NCI-H748 (cell line): ENCODE data around the gene PRKCA.
"Not testable (repeated sequence)": the region's sequence is repeated elsewhere in the genome, so short reads cannot be mapped to it uniquely, and the experiment has no call there.

Experiments
- DNase-seq: peaks from one replicate; lab custom pipeline; 2025; ENCODE audit not compliant: unreplicated experiment; lab: John Stamatoyannopoulos, UW

PRKCA gene

GRCh38 chr17:66301864-66302741, at the start of gene PRKCA:
TSS of gene PRKCA (plus strand) at chr17:66302613.
- peak; percentile 80 for DNase-seq

DNA sequence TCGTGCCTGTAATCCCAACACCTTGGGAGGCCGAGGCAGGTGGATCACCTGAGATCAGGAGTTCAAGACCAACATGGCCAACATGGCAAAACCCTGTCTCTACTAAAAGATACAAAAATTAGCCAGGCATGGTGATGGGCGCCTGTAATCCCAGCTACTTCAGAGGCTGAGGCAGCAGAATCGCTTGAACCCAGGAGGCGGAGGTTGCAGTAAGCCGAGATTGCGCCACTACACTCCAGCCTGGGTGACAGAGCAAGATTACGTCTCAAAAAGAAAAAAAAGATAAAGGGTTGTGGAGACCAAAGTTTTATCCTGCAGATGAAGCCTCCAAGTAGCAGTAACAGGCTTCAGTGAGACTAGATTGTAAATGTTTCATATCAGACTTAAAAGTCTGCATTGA, 49.0 kb upstream of the PRKCA start:
- not testable (repeated sequence) for DNase-seq

DNA sequence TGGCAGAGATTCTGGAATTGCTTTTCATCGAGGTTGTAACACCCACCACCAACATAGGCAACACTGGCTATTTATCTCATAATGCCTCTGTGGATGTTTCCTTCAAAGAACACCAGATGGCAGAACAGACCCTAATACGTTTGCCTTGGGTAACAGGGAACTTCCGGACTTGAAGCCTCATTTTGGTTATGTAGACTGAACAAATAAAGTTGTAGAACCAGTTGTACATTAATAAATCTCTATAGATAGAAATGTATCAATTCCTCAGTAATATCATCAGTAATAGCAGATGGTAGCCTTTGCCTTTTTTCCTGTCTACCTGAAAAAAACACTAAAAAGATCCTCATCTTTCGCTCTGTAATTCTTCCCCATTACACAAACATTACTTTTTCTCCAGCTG, 47.3 kb upstream of the PRKCA start:
- peak; percentile 77 for DNase-seq

DNA sequence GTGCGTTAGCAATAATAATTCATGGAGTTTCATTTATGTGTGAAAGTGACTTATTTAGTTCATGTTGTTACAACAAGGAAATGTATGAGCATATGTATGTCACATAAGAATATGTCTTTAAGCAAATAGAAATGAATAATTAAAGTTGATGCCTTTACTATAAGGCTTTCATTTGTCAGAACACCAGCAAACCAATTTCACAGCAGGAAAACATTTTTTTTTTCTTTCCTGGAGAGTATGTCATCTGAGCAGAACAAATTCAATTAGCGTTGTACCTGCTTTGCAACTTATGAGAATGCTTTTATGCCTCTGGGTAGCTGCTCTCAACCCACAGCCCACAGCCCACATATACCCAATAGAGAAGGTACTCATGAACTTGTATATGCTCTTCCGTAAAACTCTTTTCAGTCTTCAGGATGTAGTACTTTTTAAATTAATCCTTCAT, 46.9 kb upstream of the PRKCA start:
- no peak for DNase-seq

GRCh38 chr17:66260275-66260674, 42.1 kb upstream of the PRKCA start:
- DNase-seq, result no peak

DNA sequence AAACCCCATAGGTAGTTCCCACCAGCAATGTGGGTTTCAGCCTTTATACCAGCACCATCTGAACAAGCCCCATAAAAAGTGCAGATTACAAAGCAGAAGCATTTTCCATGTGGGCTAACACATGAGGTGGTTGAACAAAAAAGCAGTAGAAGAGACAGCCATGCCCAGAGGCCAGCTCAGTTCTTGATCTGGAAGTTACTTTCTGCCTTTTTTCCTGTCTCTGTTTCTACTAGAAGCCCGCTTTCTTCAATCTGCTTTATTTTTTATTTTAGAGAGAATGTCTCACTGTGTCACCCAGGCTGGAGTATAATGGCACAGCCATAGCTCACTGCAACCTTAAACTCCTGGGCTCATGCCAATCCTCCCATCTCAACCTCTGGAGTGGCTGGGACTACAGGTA, 41.7 kb upstream of the PRKCA start:
- no peak for DNase-seq

- no peak for DNase-seq
Measured at GRCh38 chr17:66262767-66263166, 39.6 kb upstream of the PRKCA start.

DNA sequence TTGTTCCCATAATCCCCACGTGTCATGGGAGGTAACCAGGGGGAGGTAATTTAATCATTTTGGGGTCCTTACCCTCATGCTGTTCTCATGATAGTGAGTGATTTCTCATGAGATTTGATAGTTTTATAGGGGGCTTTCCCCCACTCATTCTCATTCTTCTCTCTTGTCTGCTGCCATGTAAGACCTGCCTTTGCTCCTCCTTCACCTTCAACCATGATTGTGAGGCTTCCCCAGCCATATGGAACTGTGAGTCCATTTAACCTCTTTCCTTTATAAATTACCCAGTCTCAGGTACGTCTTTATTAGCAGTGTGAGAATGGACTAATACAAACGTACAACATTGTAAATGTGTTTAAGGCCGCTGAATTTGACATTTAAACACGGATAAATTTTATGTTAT, 37.7 kb upstream of the PRKCA start:
- no peak for DNase-seq

DNA sequence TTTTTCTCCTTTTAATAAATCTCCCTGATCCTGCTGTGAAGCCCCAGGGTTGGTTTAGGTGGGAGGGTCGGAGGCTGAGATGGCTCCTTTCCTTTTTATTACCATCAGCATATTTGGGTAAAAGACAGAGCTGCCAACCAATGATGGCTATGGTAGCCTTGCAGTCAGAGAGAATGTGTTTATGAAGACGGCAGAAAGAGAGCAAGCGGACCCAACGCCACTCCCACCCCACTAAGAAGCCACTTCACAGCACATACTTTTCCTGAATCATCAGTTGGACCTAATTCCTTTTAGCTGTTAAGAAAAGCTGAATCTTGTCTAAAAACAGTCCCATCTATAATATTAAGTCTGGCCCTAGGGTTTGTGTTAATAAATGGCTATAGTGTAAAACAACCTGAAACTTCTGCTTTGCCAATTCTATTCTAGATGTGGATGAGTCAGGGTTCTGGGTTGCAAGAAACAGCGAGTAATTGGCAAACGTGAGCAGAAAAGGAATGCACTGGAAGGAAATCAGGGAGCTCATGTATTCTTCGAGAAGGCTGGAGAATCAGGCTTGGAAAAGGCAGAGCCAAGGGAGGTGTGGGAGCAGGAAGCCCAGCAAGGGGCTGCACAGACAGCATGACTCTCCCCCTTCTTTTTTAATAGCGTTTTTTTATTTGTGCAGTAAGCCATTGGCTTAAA, 34.0 kb upstream of the PRKCA start:
- no peak for DNase-seq

- no peak for DNase-seq
Measured at GRCh38 chr17:66270106-66270505, 32.3 kb upstream of the PRKCA start.

DNA sequence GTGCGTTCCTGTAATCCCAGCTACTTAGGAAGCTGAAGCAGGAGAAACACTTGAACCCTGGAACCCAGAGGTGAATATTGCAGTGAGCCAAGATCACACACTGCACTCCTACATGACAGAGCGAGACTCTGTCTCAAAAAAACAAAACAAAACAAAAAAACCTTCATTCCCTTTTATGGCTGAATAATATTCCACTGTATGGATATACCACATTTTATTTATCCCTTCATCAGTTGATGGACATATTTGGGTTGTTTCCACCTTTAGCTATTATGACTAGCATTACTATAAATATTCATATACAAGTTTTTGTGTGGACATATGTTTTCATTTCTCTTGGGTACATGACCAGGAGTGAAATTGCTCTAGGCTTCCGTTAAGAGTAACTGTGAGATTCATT, 30.9 kb upstream of the PRKCA start:
- DNase-seq, result no peak

DNA sequence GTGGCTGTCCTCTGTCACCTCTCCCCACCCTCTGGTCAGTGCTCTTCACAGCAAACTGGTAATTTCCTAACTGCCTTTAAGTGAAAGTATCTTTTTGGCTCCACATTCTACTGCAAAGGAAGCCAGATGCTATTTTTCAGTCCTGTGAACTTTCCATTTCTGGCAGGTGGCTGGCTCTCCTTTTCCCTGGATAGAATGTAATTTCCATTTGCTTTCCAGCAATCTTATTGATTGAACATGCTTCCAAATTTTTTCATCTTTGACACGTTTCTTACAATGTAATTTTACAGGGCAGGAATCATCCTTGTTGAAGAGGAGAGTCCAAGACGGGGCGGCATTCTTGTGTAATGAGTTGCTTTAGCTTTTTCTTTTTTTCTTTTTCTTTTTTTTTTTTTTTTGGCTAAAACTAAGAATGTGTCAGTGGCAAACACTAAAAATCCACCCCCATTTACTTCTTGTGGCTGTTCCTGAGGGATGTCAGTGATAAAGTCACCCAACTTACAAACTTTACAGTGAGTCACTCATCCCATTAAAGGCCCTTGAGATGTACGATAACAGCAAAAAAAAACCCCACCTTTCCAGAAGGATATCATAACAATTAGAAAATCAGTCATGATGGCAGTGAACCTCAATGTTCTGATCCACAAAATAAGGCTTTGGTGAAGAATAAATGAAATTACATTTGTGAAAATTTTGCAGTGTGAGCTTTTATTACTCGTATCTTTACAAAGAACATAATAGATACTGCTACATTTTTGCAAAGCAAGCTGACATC, 29.4 kb upstream of the PRKCA start:
- DNase-seq, result no peak

- no peak for DNase-seq
Measured at GRCh38 chr17:66273586-66273848, 28.9 kb upstream of the PRKCA start.

- DNase-seq, result no peak
Measured at GRCh38 chr17:66275651-66276050, 26.8 kb upstream of the PRKCA start.

DNA sequence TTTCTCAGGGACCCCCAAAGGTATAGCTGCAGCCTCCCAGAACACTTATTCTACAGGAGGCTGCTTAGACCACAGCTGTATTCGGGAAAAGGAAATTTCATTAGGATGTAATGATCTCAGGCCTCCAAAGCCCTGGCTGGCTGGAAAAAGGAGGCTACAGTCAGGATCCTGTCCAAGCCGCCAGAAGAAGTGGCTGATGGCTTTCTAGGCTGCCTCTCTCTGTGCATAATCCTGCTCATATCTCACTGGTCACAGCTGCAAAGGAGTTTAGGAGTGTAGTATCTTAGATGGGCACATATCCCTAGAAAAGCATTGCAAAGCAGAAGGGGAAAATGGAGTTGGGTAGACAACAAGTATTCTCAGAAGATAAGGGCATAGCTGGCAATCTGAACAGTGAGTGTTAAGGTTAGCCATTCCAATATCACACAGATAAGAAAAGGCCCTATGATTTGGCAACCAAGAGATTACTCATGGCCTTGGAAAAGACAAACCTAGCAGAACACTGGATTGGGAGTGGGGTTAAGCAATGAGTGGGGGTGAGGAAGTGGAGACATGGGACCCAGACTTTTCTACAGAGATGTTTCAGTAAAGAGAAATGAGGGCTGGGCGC, 26.0 kb upstream of the PRKCA start:
- no peak for DNase-seq

GRCh38 chr17:66277191-66277590, 25.2 kb upstream of the PRKCA start:
- no peak for DNase-seq

DNA sequence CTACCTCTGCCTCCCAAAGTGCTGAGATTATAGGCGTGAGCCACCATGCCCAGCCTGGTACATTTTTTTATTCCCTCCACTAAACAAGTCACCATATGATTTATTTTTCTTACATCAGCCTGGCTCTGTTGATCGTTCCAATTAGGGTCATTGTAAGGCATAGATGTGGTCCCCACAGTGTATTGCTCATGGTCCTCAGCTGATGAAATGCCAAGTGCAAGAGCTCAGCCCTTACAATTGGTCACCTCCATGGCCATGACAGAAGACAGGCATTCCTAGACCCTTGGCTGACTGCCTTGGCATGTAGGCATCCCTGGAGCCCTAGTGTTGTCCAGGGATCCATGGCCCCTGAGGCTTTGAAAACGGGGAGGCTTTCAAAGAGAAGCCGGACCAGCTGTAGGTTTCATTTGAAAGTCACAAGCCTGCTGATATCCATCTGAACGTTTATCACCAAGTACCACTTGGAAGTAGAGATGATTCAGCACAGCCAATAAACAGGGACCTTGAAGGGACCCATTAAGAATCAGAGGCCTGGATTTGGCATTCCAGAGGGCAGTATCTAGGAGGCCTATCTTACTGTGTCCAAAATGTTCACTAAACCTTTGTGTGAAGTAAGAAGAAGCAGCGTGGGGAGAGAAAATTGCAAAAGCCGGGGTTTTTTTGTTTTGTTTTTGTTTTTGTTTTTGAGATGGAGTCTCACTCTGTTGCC, 20.6 kb upstream of the PRKCA start:
- DNase-seq, result no peak

DNA sequence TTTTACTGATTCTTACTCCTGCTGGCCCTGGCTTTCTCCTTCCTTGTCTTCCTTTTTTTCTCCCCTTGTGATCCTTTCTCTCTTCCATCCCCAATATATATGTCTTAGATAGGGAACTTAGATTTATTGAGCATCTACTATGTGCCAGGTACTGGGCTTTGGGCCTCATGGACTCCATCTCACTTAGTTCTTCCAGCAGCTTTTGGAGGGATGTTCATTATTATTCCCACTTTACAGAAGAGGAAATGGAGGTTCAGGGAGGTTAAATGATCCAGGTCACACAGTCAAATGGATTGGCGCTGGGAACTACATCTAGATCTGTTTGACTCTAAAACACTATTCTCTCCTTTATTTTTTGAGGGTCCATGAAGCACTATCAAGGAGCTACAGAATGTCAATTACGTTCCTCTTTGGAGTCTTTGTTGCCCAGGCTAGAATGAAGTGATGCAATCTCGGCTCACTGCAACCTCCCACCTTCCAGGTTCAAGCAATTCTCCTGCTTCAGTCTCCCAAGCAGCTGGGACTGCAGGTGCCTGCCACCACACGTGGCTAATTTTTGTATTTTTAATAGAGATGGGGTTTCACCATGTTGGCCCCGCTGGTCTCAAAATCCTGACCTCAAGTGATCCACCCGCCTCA, 19.0 kb upstream of the PRKCA start:
- no peak for DNase-seq

DNA sequence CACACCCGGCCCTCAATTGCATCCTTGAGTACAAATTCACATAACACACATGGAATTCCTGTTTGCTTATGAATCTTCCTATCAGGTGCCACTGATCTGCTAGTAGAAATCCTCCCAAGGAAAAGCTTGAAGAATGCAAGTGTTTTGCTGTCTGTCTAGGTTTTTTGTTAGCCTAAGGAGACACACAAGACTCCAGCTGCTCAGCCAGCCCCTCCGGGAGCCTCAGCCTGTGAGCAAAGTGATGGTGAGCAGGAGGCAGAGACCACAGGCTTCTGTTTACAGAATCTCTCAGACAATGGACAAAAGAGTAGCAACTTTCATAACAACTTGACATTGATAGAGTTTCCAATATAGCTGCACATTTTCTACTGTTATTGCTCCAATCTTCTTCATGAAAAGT, 18.4 kb upstream of the PRKCA start:
- DNase-seq, result no peak

GRCh38 chr17:66285149-66285548, 17.3 kb upstream of the PRKCA start:
- no peak for DNase-seq
